GM21360 (cell line): ENCODE data around the gene FAM171A2.

Source experiments
- ATAC-seq: cut with Tn5 transposase; IDR thresholded peaks from one replicate; pipeline ENCODE4 v1.9.1; 2021; ENCODE audit warnings: mild to moderate bottlenecking, moderate library complexity; ENCODE audit not compliant: unreplicated experiment

The FAM171A2 gene

DNA sequence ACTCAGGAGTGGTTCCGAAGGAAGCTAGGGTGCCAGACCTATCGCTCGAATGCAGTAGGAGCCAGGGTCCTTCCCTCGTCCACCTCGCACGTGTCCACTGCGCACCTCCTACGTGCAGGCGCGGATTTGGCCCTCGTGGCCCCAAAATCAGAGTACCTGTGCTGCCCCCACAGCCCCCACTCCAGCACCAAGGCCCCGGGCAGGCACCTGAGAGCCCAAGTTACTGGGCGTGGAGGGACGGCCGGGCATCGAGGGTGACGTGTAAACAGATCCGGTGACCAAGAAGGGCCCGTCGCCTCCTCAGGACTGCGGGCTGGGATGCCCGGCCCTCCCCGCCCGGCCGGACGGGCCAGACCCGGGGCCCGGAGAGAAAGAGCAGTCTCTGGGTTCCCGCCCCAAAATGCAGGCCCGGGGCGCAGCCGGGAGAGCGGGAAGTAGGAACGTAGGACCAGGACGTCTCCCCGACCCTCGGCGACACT lies 39.5 kb downstream of the FAM171A2 start:
- no peak for ATAC-seq

DNA sequence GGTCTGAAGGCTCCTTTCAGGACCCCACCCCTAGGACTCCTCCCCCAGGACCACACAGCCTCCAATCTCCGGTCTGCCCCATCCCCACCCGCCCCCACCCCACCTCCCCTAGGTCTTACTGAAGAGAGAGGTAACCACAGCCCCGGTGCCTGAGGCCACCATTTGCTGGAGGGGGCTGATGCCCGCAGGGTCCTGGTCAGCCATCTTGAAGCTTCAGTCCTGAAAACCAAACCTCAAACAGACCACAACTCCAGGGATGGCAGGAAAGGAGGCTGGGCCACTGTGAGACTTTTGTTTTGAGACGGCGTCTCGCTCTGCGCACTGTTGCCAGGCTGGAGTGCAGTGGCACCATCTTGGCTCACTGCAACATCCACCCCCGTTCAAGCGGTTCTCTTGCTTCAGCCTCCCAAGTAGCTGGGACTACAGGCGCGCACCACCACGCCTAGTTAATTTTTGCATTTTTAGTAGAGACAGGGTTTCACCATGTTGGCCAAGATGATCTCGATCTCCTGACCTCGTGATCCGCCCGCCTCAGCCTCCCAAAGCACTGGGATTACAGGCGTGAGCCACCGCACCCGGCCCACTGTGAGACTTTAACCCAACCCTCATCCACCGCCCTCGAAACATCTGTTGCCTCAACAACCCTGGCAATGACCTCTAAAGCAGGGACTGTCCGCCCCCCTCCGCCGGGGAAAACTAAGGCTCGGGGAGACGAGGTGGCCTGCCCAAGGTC lies 40.1 kb downstream of the FAM171A2 start:
- no peak for ATAC-seq

DNA sequence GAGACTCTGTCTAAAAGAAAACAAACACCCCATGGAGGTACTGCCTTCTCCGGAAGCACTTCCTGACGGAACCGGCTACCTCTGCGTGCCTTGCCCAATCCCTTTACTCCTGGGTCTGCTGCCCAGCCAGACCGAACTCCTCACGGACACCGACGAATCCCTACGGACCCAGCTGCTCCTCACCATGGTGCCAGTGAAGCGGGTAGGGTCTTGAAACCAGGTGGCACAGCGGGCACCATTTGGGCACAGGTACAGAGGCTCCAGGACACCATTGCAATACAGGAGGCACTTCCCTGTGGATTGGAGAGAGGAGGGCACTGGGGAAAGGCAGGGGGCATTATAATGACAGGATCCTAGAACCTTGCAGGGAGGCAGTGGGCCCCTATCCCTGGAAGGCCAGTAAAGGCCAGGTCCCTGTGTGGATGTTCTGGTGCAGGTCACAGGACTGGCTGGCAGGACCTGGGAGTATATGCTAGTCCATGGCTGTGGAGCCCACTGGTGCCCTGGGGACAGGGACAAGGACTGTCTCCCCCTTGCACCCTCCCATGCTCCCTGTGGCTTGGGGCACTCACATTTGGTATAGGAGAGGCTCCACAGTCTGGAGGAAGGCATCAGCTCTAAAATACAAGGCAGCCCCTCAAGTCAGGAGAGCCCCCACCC lies 41.3 kb downstream of the FAM171A2 start:
- ATAC-seq, result no peak

DNA sequence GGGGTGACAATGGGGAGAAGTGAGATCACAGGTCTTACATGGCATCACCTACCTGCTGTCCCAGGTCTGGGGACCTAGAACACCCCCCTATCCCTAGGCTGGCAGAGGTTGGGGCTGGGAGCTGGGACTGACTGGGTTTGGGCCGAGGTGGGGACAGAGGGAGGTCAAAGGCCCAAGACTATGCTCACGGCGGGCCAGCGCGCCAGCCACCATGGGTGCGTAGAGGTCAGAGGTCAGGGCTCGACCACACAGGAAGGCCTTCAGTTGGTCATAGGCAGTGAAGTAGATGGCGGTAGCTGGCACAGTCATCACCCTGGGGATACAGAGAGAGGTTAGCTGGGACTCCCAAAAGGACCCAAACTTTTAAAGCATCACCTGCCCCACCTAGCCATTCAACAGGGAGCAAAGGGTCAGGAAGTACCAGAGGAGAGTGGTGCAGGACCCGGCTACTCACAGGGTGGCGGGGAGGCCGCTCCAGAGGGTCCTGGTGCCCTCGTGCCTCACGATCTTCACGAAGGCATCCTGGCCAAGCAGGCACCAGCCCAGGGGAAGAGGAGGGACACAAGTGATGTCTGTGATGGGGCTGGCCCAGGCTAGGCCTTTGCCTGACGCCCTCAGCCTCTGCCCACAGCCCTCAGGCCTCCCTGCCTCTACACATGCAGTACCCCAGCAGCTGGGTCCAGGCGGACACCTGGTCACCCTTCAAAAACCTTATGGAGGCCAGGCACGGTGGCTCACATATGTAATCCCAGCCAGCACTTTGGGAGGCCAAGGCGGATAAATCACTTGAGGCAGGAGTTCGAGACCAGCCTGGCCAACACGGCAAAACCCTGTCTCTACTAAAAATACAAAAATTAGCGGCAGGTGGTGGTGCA lies 42.2 kb downstream of the FAM171A2 start:
- no peak for ATAC-seq

DNA sequence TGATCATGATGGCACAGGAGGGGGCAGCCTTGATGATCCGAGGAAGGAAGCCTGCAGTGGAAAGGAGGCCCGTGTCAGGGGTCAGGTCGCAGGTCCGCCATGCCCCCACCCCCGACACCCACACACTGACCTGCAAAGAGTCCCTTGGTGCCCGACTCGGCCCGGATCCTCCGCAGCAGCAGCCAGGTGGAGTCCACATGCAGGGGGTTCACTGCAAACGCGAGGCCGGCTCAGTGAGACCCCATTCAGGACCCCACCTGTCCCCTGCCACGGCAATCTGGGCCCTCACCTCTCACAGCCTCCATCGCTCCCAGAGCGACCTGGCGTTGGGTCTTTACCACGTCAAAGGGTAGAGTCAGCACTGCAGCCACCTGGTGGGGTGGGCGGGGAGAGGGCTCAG lies 43.6 kb downstream of the FAM171A2 start:
- no peak for ATAC-seq

DNA sequence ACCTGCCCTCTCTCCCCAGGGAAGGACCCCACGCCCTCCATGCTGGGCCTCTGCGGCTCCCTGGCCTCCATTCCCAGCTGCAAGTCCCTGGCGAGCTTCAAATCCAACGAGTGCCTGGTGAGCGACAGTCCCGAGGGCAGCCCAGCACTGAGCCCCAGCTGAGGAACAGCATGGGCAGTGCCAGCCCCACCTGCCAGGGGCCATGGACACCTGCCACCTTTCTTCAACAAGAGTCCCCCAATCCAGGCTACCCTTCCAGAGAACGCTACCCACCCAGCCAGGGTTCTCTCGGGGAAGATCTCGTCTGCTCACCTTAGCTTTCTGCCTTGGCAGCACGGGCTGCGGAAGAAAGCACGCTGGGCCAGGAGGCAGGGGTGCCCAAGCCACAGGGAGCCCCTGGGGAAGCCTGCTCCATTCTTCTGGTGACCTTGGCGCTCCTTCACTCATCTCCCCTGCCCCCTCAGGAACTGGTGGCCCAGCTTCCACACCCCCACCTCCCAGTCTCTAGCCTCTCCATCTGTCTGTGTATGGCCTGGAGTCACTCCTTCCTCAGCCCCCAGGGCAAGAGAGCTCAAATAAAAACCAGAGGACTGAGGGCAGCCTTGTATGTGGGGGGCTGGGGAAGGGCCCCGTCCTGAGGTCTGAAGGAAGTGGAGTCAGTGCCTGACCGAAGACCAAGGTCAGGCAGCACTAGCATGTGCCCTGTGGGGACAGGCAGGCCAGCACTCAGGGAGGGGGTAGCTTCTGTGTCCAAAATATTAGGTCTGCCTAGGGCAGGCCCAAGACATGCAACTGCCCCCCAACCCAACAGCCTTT lies 45.4 kb downstream of the FAM171A2 start:
- no peak for ATAC-seq

DNA sequence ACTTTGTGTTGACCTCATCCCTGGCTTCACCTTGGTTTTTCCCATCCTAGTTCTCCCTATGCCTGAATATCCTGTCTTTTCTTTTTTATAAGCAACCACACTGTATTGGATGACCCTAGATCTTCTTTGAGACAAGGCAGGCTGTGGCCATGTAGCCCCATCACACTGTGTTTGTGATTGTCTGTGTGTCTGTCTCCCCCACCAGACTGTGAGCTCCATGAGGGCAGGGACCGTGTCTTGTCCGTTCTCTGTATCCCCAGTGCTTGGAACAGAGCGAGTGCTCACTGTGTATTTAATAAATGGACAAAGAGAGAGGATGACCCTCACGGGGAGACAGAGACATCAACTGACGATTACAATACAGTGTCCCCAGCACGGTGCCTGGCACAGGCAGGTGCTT lies 46.1 kb downstream of the FAM171A2 start:
- no peak for ATAC-seq

DNA sequence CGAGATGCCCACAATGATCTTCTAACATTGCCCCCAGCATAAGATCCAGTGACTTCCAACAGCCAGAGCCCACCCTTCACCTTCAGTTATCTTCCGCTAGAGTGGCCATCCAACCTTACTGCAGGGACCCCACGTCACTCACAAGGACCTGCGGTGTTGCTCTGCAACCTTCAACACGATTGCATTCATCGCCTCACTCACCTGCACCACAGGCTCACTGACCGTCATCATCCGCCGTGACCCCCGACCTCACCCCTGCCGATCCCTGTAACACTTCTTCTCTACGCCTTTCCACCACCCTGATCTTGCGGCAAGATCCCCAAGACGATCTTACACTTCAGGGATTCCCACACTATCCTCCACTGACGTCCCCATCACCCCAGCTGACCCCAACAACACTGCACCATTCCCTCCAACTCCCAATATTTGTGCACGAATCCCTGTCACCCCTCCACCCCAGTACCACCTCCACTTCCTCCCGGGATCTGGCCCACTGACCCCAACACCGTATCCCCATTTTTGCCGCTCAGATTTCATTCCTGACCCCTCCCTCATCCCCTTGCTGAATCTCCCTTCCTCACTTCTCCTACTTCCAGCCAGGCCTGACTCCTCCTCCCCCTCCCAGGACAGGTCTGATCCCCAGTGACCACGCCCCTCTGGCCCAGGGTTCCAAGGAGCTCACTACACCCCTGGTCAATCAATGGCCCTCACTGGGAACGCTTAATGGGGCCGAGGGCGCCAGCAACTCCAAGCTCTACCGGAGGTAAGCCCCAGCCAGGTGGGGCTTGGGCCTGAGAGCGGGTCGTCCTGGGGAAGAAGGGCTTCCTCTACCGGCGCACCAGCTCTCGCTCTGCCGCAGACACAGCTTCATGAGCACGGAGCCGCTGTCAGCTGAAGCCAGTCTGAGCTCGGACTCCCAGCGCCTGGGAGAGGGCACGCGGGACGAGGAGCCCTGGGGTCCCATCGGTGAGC lies 47.6 kb downstream of the FAM171A2 start:
- ATAC-seq, result no peak

DNA sequence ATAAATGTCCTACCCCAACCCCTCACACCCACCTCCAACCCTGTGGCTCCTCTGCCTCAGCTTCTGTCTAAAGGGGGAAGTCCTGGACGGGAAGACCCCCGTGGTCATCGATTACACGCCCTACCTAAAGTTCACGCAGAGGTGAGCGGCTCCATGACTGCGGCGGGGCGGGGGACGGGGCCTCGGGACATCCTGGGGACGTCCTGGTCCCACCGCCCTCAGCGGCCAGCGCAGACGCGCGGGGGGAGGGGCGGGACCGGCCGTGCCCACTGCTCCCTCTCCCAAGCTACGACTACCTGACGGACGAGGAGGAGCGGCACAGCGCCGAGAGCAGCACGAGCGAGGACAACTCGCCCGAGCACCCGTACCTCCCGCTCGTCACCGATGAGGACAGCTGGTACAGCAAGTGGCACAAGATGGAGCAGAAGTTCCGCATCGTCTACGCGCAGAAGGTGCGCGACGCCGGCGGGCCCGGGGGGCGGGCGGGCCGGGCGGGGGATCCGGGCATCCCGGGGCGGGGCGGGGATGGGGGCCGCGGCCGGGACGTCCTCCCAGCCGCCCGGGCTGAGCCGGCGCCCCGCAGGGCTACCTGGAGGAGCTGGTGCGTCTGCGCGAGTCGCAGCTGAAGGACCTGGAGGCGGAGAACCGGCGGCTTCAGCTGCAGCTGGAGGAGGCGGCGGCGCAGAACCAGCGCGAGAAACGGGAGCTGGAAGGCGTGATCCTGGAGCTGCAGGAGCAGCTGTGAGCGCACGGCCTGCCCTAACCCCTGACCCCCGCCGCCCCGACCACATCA lies 48.6 kb downstream of the FAM171A2 start:
- ATAC-seq, result no peak

DNA sequence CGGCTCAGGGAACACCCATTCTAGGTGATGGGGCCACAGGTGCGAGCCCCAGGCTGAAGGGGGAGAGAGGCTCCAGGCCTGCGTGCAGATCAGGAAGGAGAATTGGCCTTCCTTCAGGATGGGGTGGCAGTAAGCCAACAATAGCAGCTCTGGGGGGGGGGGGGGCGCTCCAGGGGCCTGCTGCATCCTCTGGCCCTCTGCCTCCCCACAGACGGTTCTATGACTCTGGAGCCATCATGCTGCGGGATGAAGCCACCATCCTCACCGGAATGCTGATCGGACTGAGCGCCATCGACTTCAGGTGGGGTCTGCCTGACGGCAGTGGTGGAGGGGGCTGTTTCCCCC lies 49.2 kb downstream of the FAM171A2 start:
- ATAC-seq, result no peak

DNA sequence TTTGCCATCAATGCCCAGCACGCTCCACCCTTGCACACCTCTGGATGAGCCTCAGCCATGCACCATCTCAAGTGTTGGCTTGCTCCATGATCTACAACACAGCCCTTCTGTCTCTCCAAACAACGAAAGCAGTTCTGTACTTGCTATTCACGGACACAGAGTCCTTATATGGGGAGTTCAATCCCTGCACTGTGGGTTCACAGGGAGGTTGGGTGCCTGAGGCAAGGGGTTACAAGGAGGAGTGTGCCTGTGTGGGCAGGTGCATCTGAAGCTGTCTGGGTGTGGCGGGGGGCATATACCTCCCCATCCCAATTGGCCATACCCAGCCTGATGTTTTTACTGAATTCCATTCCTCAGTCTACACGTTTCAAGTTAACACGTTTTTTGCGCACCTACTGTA lies 49.6 kb downstream of the FAM171A2 start:
- no peak for ATAC-seq

DNA sequence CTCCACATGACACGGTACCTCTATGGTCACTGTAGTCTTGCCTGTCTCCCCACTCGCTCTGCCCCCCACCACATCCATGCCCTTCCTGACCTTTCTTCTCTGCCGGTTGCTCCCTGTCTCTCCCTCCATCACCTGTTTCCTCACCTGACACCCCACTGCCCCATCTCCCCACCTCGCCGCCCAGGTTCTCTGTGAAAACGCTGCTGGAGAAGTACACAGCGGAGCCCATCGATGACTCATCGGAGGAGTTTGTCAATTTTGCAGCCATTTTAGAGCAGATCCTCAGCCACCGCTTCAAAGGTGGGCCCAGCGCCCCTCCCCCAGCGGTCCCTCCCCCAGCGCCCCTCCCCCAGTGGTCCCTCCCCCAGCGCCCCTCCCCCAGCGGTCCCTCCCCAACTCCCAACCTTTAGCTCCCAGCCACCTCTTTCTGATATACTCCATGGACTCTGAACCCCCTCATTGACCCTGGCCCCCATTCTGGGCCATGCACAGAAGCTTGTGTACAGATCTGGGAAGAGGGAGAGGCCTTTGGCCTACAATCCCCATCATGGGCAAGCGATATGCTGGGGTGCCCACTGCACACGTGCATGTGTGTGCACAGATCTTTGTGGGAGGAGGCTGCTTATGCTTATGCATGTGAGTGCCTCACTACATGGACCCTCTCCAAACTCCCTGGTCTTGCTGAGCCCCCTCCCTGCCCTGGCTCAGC lies 51.1 kb downstream of the FAM171A2 start:
- no peak for ATAC-seq

DNA sequence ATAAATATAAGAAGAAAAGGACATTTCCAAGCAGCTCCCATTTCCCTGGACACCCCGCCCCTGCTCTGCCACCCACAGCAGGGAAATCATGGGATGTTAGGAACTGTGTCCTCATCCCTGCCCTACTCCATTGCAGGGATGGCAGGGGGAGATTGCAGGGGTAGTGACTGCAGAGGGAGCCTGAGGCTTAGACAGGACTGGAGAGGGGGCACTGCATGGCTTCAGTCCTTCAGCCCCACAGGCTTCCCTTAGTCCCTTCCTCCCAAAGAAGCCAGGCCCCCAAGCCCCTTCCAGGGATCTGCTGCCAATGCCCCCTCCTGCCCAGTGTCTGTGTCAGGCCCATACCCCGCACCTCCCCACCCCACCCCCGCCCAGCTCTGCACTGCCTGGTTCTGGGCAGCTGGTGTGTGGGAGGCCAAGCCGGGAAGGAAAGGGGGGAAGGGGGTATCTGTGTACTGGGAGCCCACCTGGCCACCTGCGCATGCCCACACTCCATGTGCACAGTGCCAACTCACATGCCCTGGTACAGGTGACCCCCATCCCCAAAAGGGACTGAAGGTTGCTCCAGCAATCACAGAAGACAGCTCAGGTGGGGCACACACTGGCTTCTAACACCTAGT lies 52.0 kb downstream of the FAM171A2 start:
- ATAC-seq, result no peak

DNA sequence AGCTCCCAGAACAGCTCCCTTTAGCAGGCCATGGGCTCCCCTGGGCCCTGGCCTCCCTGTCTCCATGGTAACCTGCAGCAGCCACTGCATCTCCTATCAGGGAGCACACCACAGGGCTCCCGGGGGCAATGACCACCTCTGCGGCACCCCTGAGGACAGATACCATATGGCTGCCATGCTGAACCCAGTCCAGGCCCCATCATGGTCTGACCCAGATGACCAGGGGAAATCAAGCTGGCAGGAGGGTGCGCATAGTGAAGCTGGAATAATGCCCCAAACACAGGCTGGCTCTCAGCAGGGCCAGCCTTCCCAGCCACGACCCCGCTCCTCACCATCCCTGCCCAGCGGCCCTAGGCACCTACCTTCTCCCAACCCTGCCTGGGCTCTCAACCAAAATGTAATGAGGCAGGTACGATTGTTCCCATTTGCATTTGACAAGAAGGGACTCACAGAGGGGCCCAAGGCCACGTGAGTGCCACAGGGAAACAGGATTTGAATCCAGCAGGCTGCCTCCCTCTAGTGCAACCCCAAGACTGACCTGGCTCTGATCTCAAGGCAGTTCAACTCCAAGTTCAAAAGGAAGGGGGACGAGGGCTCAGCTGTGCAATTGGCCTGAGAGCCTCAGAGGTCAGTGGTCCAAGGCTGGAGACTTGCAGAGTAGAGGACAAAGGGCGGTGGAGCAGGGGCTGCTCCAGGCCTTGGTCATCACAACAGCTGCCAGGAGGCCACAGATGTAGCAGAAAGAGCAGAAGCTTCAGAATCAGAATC lies 52.9 kb downstream of the FAM171A2 start:
- ATAC-seq, result no peak

DNA sequence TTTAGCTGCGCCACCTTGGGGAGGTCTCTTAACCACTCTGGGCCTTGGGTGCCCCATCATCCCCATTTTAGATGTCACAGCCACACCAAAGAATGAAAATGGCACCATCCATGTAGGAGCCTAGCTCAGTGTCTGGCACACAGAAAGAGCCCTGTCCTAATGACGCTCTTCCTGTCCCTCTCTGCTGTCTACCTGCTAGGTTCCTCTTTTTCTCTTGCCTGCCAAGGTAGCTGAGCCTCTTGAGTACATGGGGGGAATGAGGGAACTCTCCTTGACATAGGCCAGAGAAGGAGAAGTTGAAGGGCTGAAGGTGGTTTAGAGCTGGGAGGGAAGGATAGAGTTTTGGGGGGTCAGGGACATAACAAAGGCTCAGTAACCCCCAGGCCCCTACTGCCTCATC lies 53.5 kb downstream of the FAM171A2 start:
- ATAC-seq, result no peak

DNA sequence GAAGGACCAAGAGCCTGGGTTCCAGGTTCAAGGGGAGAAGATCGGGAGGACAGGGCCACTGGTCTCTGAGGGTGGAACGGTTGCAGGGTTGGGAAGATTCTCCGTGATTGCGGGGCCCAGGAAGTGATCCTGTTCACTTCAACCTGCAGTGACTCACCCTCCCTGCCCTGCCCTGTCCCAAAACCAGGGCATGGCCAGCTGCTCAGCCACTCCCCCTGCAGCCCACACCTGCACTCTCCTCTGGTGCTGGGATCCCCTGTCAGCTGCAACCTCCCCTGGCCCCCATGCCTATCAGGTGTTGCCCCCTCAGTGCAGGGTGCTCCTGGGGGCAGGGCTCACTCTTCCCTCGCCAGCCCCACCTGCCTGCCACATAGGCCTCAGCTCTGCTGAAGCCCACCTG lies 54.2 kb downstream of the FAM171A2 start:
- ATAC-seq, result no peak

DNA sequence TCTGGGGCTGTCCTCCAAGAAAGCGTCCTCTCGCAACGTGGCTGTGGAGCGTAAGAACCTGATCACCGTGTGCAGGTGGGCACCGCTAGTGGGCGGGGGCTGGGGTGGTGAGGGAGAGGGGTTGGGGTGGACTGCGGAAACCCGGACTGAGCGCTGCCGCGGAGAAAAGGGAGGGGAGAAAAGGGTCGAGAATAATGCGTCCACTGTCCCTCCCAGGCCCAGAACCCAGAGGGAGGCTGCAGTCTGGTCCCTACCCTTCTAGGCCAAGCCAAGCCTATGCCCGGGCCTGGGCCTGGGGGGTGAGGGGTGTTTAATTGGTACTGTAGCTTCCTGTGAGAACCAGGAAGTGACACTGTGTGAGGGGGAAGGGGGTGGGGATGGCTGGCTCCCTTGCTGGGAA lies 54.8 kb downstream of the FAM171A2 start:
- ATAC-seq, result no peak
